Gastroesophageal sphincter (tissue), 3 donors: Measurements from ENCODE around the gene SEPTIN10.

Experiments used
- CTCF ChIP-seq, 4 experiments: fragments of 200-600 bp in 2 of 4; fragments of 450-650 bp in 2 of 4; sonication (generic) in 1 of 4; IDR thresholded peaks; one replicate each; pipeline ENCODE4 v1.5.1; 2017 to 2019; ENCODE audit warnings: antibody characterized with exemption in 4 of 4, mild to moderate bottlenecking in 2 of 4, moderate library complexity in 2 of 4
- EP300 ChIP-seq: sonication (generic); formaldehyde crosslinking; IDR thresholded peaks from one replicate; pipeline ENCODE4 v1.6.1; 2017; ENCODE audit warnings: antibody characterized with exemption, mild to moderate bottlenecking
- POLR2A ChIP-seq, 2 donors: fragments of 450-650 bp; IDR thresholded peaks; one replicate each; pipeline ENCODE4 v1.6.1; 2017; ENCODE audit warnings: antibody characterized with exemption in 2 of 2, mild to moderate bottlenecking in 2 of 2, moderate library complexity in 1 of 2
- POLR2AphosphoS5 ChIP-seq: sonication (generic); formaldehyde crosslinking; IDR thresholded peaks from one replicate; pipeline ENCODE4 v1.6.1; 2017; ENCODE audit warnings: antibody characterized with exemption

- TF ChIP-seq CTCF (IDR thresholded peaks at IDR 0.05) (no peak), POLR2AphosphoS5 (no peak), EP300 (no peak), POLR2A (IDR thresholded peaks at IDR 0.05) (no peak)
These were observed 105.2 kb downstream of the SEPTIN10 start for GRCh38 chr2:109508556-109508955.
